Measurements from ENCODE around the gene RHBDD1. TPM values are rescaled to one million over a fixed set of nuclear protein-coding genes. Genes with fewer than 3 reads are reported as not detected.

The RHBDD1 gene
- total and polyA plus RNA-seq, 8 donors = 22.8 to 40.1 (median 25.3) TPM

- no peak for ATAC-seq
- Histone ChIP-seq H3K27ac (peak overlapping the region; percentile 76 to 91), H3K4me3 (peak overlapping the region; percentile 57 to 68), H3K36me3 (no peaks in the 10 kb centered on the region), H3K27me3 (peaks cover 0 to 55% of the 10 kb centered on the region in 2 donors), H3K9me3 (no peaks in the 10 kb centered on the region), H3K4me1 (peaks cover 16 to 60% of the 10 kb centered on the region in 2 donors)
- DNase-seq = peak in 3 of 4 donors; percentile 40 to 83 (median 50)
- intact Hi-C loops (cut with DNase I) = loop anchor here in 1 of 2 donors (10.0 kb wide), 2 partner anchors 142 to 582 kb away; no protein-coding TSS in a partner anchor
- TF ChIP-seq CTCF (IDR thresholded peaks at IDR 0.05) = peak; percentile 15 to 47
These were observed 39.0 kb upstream of the RHBDD1 start for GRCh38 chr2:226796840-226797288.

GRCh38 chr2:226797289-226797988 lies 38.4 kb upstream of the RHBDD1 start:
- no peak for TF ChIP-seq CTCF (IDR thresholded peaks at IDR 0.05)
- intact Hi-C loops (cut with DNase I) = loop anchor here in 1 of 2 donors (10.0 kb wide), 2 partner anchors 143 to 583 kb away; no protein-coding TSS in a partner anchor
- no peaks in the 10 kb centered on the region for H3K9me3 ChIP-seq
- H3K36me3 ChIP-seq = no peaks in the 10 kb centered on the region
- peak overlapping the region; percentile 57 to 68 for H3K4me3 ChIP-seq
- peaks cover 0 to 60% of the 10 kb centered on the region in 2 donors for H3K27me3 ChIP-seq
- H3K27ac ChIP-seq = peak overlapping the region; percentile 76 to 91
- peaks cover 16 to 58% of the 10 kb centered on the region in 2 donors for H3K4me1 ChIP-seq
- no peak for ATAC-seq
- DNase-seq = peak in 3 of 4 donors; percentile 19 to 80 (median 34)

GRCh38 chr2:226797989-226798421 lies 37.8 kb upstream of the RHBDD1 start:
- intact Hi-C loops (cut with DNase I) = loop anchor here in 1 of 2 donors (10.0 kb wide), 2 partner anchors 143 to 583 kb away; no protein-coding TSS in a partner anchor
- ATAC-seq (no peak), DNase-seq (no peak)
- Histone ChIP-seq H3K27me3 (peaks cover 0 to 60% of the 10 kb centered on the region in 2 donors), H3K4me1 (peaks cover 16 to 54% of the 10 kb centered on the region in 2 donors), H3K4me3 (peak overlapping the region; percentile 57 to 68), H3K27ac (peak overlapping the region; percentile 76 to 91), H3K36me3 (no peaks in the 10 kb centered on the region), H3K9me3 (no peaks in the 10 kb centered on the region)
- no peak for TF ChIP-seq CTCF (IDR thresholded peaks at IDR 0.05)

GRCh38 chr2:226798422-226799210 lies 37.2 kb upstream of the RHBDD1 start:
- Histone ChIP-seq H3K9me3 (no peaks in the 10 kb centered on the region), H3K4me3 (peak overlapping the region; percentile 57 to 68), H3K27ac (peak overlapping the region; percentile 76 to 91), H3K4me1 (peaks cover 12 to 54% of the 10 kb centered on the region in 2 donors), H3K27me3 (peaks cover 0 to 65% of the 10 kb centered on the region in 2 donors), H3K36me3 (no peaks in the 10 kb centered on the region)
- ATAC-seq (peak; percentile 4), DNase-seq (peak in 3 of 4 donors; percentile 59 to 83 (median 69))
- no peak for TF ChIP-seq CTCF (IDR thresholded peaks at IDR 0.05)
- intact Hi-C loops (cut with DNase I) = loop anchor here in 1 of 2 donors (10.0 kb wide), 2 partner anchors 144 to 584 kb away; no protein-coding TSS in a partner anchor
